ENCODE measurements around the gene ALG12.

ALG12 gene

GRCh38 chr22:49914256-49914655 lies 4.0 kb downstream of the ALG12 start:
- Histone ChIP-seq H3K36me3 (replicated peaks) (no peaks in the 10 kb centered on the region), H3K27ac (no peak overlapping the region), H3K4me3 (ENCODE audit: low read depth, low read length) (no peak overlapping the region), H3K27me3 (replicated peaks) (no peaks in the 10 kb centered on the region)
- TF ChIP-seq CTCF (IDR thresholded peaks at IDR 0.05; ENCODE audit: low read depth, low read length, missing control alignments): no peak
- in situ Hi-C loops (cut with HindIII; ENCODE audit: low pct_ligation_motif_present, low sequenced_read_pairs): no loop called here
- DNase-seq: no peak

GRCh38 chr22:49913446-49913845 lies 4.8 kb downstream of the ALG12 start:
- Histone ChIP-seq H3K4me3 (ENCODE audit: low read depth, low read length) (no peak overlapping the region), H3K27me3 (replicated peaks) (no peaks in the 10 kb centered on the region), H3K27ac (no peak overlapping the region), H3K36me3 (replicated peaks) (no peaks in the 10 kb centered on the region)
- in situ Hi-C loops (cut with HindIII; ENCODE audit: low pct_ligation_motif_present, low sequenced_read_pairs): no loop called here
- DNase-seq: no peak
- TF ChIP-seq CTCF (IDR thresholded peaks at IDR 0.05; ENCODE audit: low read depth, low read length, missing control alignments): no peak

- Histone ChIP-seq H3K27ac (no peak overlapping the region), H3K4me3 (ENCODE audit: low read depth, low read length) (no peak overlapping the region), H3K27me3 (replicated peaks) (no peaks in the 10 kb centered on the region), H3K36me3 (replicated peaks) (no peaks in the 10 kb centered on the region)
- DNase-seq: no peak
- TF ChIP-seq CTCF (IDR thresholded peaks at IDR 0.05; ENCODE audit: low read depth, low read length, missing control alignments): no peak
- in situ Hi-C loops (cut with HindIII; ENCODE audit: low pct_ligation_motif_present, low sequenced_read_pairs): no loop called here
These were observed 5.2 kb downstream of the ALG12 start for GRCh38 chr22:49913026-49913425.

GRCh38 chr22:49911881-49912625 lies 6.2 kb downstream of the ALG12 start:
- H3K27ac ChIP-seq: no peak overlapping the region
- no peak for TF ChIP-seq CTCF (IDR thresholded peaks at IDR 0.05; ENCODE audit: low read depth, low read length, missing control alignments)
- in situ Hi-C loops (cut with HindIII; ENCODE audit: low pct_ligation_motif_present, low sequenced_read_pairs): no loop called here
- H3K27me3 ChIP-seq (replicated peaks): no peaks in the 10 kb centered on the region
- DNase-seq: no peak
- H3K4me3 ChIP-seq (ENCODE audit: low read depth, low read length): no peak overlapping the region
- H3K36me3 ChIP-seq (replicated peaks): no peaks in the 10 kb centered on the region

- Histone ChIP-seq H3K27ac (no peak overlapping the region), H3K27me3 (replicated peaks) (no peaks in the 10 kb centered on the region), H3K4me3 (ENCODE audit: low read depth, low read length) (no peak overlapping the region), H3K36me3 (replicated peaks) (no peaks in the 10 kb centered on the region)
- no peak for DNase-seq
- in situ Hi-C loops (cut with HindIII; ENCODE audit: low pct_ligation_motif_present, low sequenced_read_pairs): no loop called here
- no peak for TF ChIP-seq CTCF (IDR thresholded peaks at IDR 0.05; ENCODE audit: low read depth, low read length, missing control alignments)
These were observed 7.7 kb downstream of the ALG12 start for GRCh38 chr22:49910229-49911155.
